Karpas-422 (cell line): ENCODE data around the gene PRKAR2B. TPM values are rescaled to one million over a fixed set of nuclear protein-coding genes. Genes with fewer than 3 reads are reported as not detected.
"Not testable (repeated sequence)": the region's sequence is repeated elsewhere in the genome, so short reads cannot be mapped to it uniquely, and the experiment has no call there.

Experiments
- DNase-seq: peaks from one replicate; pipeline ENCODE4 v3.0.0-alpha.2; 2015
- H2AFZ ChIP-seq: fragments of 200-600 bp; sonication (generic); 2 replicates; pipeline ENCODE4 v1.6.1; 2014; ENCODE audit warnings: antibody characterized with exemption, low read length, mixed read lengths
- H3K27ac ChIP-seq: fragments of 200-600 bp; sonication (generic); 2 replicates; pipeline ENCODE4 v1.5.1; 2014; ENCODE audit warnings: mild to moderate bottlenecking, low read length, moderate library complexity
- H3K27me3 ChIP-seq: fragments of 200-600 bp; sonication (generic); 2 replicates; pipeline ENCODE4 v1.6.1; 2014; ENCODE audit warnings: low read length, mixed read lengths
- H3K36me3 ChIP-seq: fragments of 200-600 bp; sonication (generic); 2 replicates; pipeline ENCODE4 v1.6.1; 2014; ENCODE audit warnings: low read length, mixed read lengths; ENCODE audit not compliant: insufficient read depth
- H3K4me1 ChIP-seq: fragments of 200-600 bp; sonication (generic); 2 replicates; pipeline ENCODE4 v1.6.1; 2014; ENCODE audit warnings: mild to moderate bottlenecking, low read length, mixed read lengths
- H3K4me2 ChIP-seq: fragments of 200-600 bp; sonication (generic); 2 replicates; pipeline ENCODE4 v1.6.1; 2014; ENCODE audit warnings: low read length, low read depth, mild to moderate bottlenecking; ENCODE audit not compliant: poor library complexity, severe bottlenecking
- H3K4me3 ChIP-seq: fragments of 200-600 bp; sonication (generic); 2 replicates; pipeline ENCODE4 v1.5.1; 2014; ENCODE audit warnings: mild to moderate bottlenecking, antibody characterized with exemption, low read length, mixed read lengths
- H3K79me2 ChIP-seq: fragments of 200-600 bp; sonication (generic); 2 replicates; pipeline ENCODE4 v1.6.1; 2014; ENCODE audit warnings: mild to moderate bottlenecking, low read length, mixed read lengths
- H3K9ac ChIP-seq: fragments of 200-600 bp; sonication (generic); 2 replicates; pipeline ENCODE4 v1.6.0; 2014; ENCODE audit warnings: low read length
- H3K9me2 ChIP-seq: fragments of 200-600 bp; sonication (generic), shearing (Covaris generic); replicated peaks from 2 replicates; pipeline ENCODE4 v1.6.0; 2014; ENCODE audit warnings: mild to moderate bottlenecking, low read length, moderate library complexity; ENCODE audit not compliant: insufficient read depth
- H3K9me3 ChIP-seq: fragments of 300-700, 200-600 bp; sonication (generic); 2 replicates; pipeline ENCODE4 v1.6.1; 2014; ENCODE audit warnings: low read length, mixed read lengths
- H4K20me1 ChIP-seq: fragments of 200-600 bp; sonication (generic); 2 replicates; pipeline ENCODE4 v1.6.1; 2014; ENCODE audit warnings: mild to moderate bottlenecking, antibody characterized with exemption, low read length, low read depth; ENCODE audit not compliant: insufficient read depth
- total RNA-seq: library from RNA; depleted of rRNA; stranded (reverse); fragments of >200 nt; shearing (Covaris generic); gene quantifications from 2 replicates; pipeline ENCODE4 v1.2.3, GENCODE V29; 2014; ENCODE audit warnings: low replicate concordance

The PRKAR2B gene
- total RNA-seq, 1 experiment from 2014 or later, result 0.67 TPM

DNA sequence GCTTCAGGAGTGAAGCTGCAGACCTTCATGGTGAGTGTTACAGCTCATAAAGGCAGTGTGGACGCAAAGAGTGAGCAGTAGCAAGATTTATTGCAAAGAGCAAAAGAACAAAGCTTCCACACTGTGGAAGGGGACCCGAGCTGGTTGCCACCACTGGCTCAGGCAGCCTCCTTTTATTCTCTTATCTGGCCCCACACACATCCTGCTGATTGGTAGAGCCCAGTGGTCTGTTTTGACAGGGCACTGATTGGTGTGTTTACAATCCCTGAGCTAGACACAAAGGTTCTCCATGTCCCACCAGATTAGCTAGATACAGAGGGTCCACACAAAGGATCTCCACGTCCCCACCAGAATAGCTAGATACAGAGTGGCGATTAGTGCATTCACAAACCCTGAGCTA, 2.7 kb upstream of the PRKAR2B start:
- not testable (repeated sequence) for H3K4me2 ChIP-seq, H3K9me2 ChIP-seq, H2AFZ ChIP-seq, H3K9me3 ChIP-seq, H3K36me3 ChIP-seq, H4K20me1 ChIP-seq, H3K4me3 ChIP-seq, H3K27me3 ChIP-seq, H3K79me2 ChIP-seq, H3K27ac ChIP-seq, H3K9ac ChIP-seq, DNase-seq
- peaks cover 12% of the 10 kb centered on the region for H3K4me1 ChIP-seq

DNA sequence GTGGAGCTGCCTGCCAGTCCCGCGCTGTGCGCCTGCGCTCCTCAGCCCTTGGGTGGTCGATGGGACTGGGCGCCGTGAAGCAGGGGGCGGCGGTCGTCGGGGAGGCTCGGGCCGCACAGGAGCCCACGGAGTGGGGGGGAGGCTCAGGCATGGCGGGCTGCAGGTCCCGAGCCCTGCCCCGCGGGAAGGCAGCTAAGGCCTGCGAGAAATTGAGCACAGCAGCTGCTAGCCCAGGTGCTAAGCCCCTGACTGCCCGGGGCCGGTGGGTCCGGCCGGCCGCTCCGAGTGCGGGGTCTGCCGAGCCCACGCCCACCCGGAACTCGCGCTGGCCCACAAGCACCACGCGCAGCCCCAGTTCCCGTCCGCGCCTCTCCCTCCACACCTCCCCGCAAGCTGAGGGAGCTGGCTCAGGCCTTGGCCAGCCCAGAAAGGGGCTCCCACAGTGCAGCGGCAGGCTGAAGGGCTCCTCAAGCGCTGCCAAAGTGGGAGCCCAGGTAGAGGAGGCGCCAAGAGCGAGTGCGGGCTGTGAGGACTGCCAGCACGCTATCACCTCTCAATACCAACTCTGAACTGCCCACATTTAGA, 2.1 kb upstream of the PRKAR2B start:
- H2AFZ ChIP-seq, H3K27me3 ChIP-seq, H3K4me3 ChIP-seq, H4K20me1 ChIP-seq, H3K79me2 ChIP-seq, H3K9me3 ChIP-seq, H3K9ac ChIP-seq, H3K9me2 ChIP-seq, H3K36me3 ChIP-seq, H3K27ac ChIP-seq, DNase-seq, H3K4me2 ChIP-seq: not testable (repeated sequence)
- H3K4me1 ChIP-seq, result peaks cover 12% of the 10 kb centered on the region

DNA sequence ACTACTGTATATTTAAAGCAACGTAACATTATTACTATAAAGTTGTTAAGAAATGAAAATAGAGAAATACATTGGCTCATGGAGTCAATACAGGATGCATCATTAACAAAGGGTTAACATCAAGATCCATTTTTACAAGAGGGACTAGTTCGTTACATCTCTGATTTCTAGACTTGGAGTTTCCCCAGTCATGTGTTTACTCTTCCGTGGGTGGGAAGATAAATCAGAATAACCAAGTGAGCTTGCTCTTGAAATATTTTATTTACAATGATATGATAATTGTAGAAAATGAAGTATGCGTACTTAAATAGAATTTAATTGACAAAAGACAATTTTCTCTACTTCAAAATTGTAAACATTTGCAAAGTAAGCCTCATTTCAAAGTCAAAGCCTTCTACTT, 1.0 kb upstream of the PRKAR2B start:
- Histone ChIP-seq H3K27ac (no peak overlapping the region), H3K4me2 (no peak overlapping the region)

GRCh38 chr7:107043921-107044346, 571 bp upstream of the PRKAR2B start:
- Histone ChIP-seq H3K79me2 (no peaks in the 10 kb centered on the region), H3K9ac (peak overlapping the region; percentile 40; the same call in 1 of the 2 replicates), H3K27me3 (no peaks in the 10 kb centered on the region), H3K4me2 (peak overlapping the region; percentile 70), H3K36me3 (no peaks in the 10 kb centered on the region), H2AFZ (0 out of 2 replicates have a peak overlapping the region, but pooled peaks have one; percentile 81), H3K4me1 (peaks cover 12% of the 10 kb centered on the region), H3K9me2 (no peaks in the 10 kb centered on the region), H3K27ac (no peak overlapping the region), H3K4me3 (peak overlapping the region; percentile 62; the same call in 1 of the 2 replicates), H4K20me1 (no peaks in the 10 kb centered on the region), H3K9me3 (no peaks in the 10 kb centered on the region)
- DNase-seq, result no peak

More for the DNA sequence above, 1.0 kb upstream of the PRKAR2B start:
- Histone ChIP-seq H3K4me1 (peaks cover 12% of the 10 kb centered on the region), H3K27me3 (0 out of 2 replicates have a peak, but pooled peaks cover 2% of the 10 kb centered on the region), H3K9me3 (no peaks in the 10 kb centered on the region), H2AFZ (no peak overlapping the region), H3K9ac (no peak overlapping the region), H3K36me3 (no peaks in the 10 kb centered on the region), H4K20me1 (no peaks in the 10 kb centered on the region), H3K9me2 (no peaks in the 10 kb centered on the region), H3K4me3 (no peak overlapping the region), H3K79me2 (no peaks in the 10 kb centered on the region)
- no peak for DNase-seq

DNA sequence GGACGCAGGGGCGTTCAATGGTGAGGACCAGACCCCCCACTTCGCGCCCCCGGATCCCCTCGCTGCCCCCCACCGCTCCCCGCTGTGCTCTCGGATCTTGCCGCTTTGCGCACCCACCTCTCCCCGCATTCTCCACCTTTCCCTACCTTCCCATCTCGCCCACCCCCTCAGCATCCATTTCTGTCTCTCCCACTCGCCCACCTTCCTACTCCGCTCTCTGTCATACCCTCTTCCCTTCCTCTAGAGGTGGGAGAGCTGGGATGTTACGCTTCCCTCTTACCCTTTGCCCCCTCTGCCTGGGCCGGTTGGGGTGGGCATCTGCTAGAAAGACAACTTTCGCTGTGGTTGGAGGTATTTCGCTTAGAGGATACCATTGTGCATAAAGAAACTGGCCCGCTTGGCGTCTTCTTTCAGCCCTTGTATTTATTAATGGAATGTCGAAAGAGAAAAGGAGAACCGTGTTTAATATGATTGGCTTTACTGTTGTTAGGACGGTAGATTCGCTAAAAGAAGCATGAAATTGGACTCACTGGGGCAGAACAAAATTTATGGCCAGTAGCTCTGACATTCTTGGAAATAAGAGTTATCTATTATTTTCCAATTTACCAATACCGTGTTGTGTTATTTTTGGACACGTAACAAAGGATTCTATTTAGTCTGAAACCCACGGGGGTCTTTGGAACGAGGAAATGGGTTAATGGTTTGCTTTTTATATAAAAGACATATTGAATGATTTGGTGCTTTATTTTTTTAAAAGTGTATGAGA, 873 bp downstream of the PRKAR2B start:
- Histone ChIP-seq H3K9ac (peak overlapping the region; percentile 66), H3K27ac (no peak overlapping the region)
- no peak for DNase-seq

DNA sequence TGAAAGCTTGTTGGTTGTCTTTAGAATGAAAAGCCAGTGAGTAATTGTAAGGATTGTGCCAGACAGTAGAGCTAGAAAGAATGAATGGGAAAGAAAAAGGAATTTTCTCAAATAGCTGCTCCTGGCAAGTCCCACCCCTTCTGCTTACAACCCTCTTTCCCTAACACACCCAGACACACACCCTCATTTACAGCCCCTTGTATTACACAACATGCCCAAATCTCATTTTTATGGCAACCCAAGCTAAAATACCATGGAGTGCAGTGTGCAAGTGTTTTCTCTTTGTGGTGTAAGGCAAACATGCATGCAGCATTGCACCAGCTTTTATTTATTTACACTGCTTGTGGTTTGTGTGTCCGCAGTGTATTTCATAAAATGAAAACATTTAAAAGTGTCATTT, 1.5 kb downstream of the PRKAR2B start:
- no peak for DNase-seq
- H3K79me2 ChIP-seq, result no peaks in the 10 kb centered on the region
- no peaks in the 10 kb centered on the region for H3K9me2 ChIP-seq
- no peaks in the 10 kb centered on the region for H3K36me3 ChIP-seq
- no peaks in the 10 kb centered on the region for H4K20me1 ChIP-seq
- H3K4me1 ChIP-seq, result peaks cover 12% of the 10 kb centered on the region
- no peaks in the 10 kb centered on the region for H3K27me3 ChIP-seq
- no peak overlapping the region for H3K9ac ChIP-seq
- H3K4me3 ChIP-seq, result no peak overlapping the region
- H3K9me3 ChIP-seq, result no peaks in the 10 kb centered on the region
- H2AFZ ChIP-seq, result no peak overlapping the region
- no peak overlapping the region for H3K27ac ChIP-seq
- H3K4me2 ChIP-seq, result no peak overlapping the region

More for the DNA sequence above, 873 bp downstream of the PRKAR2B start:
- Histone ChIP-seq H3K9me3 (no peaks in the 10 kb centered on the region), H3K36me3 (no peaks in the 10 kb centered on the region), H4K20me1 (no peaks in the 10 kb centered on the region), H3K27me3 (no peaks in the 10 kb centered on the region), H3K4me2 (peak overlapping the region; percentile 76), H3K4me1 (peaks cover 12% of the 10 kb centered on the region), H3K4me3 (peak overlapping the region; percentile 75), H3K9me2 (no peaks in the 10 kb centered on the region), H2AFZ (peak overlapping the region; percentile 72; the same call in 1 of the 2 replicates), H3K79me2 (no peaks in the 10 kb centered on the region)

- Histone ChIP-seq H3K79me2 (no peaks in the 10 kb centered on the region), H3K4me1 (peaks cover 12% of the 10 kb centered on the region), H3K9me2 (no peaks in the 10 kb centered on the region), H3K27me3 (no peaks in the 10 kb centered on the region), H3K36me3 (no peaks in the 10 kb centered on the region), H3K9ac (no peak overlapping the region), H3K9me3 (no peaks in the 10 kb centered on the region), H4K20me1 (no peaks in the 10 kb centered on the region), H3K4me2 (no peak overlapping the region), H3K4me3 (no peak overlapping the region), H3K27ac (no peak overlapping the region), H2AFZ (no peak overlapping the region)
- DNase-seq, result no peak
Measured at GRCh38 chr7:107046491-107047259, 2.2 kb downstream of the PRKAR2B start.
